GM12865 (cell line): ENCODE results near the gene CPVL.

Experiments
- DNase-seq: peaks from one replicate; pipeline ENCODE4 v3.0.0; 2010; ENCODE audit warnings: low read depth
- H3K4me3 ChIP-seq: 2 replicates; pipeline ENCODE4 v1.5.1; 2011; ENCODE audit warnings: mild to moderate bottlenecking, low read depth, low read length, control low read depth
- CTCF ChIP-seq: IDR thresholded peaks from 2 replicates; pipeline ENCODE4 v1.5.1; 2011; ENCODE audit warnings: low read length, control low read depth, low read depth, inconsistent platforms; ENCODE audit not compliant: insufficient read depth; ENCODE audit errors: missing control alignments

The CPVL gene

GRCh38 chr7:29139191-29139590, 7.1 kb downstream of the CPVL start:
- no peak for TF ChIP-seq CTCF
- DNase-seq = no peak
- no peak overlapping the region for H3K4me3 ChIP-seq

GRCh38 chr7:29138588-29138987, 7.7 kb downstream of the CPVL start:
- no peak for DNase-seq
- H3K4me3 ChIP-seq = no peak overlapping the region
- no peak for TF ChIP-seq CTCF

- H3K4me3 ChIP-seq = no peak overlapping the region
- no peak for TF ChIP-seq CTCF
- peak; percentile 11 for DNase-seq
Observed at GRCh38 chr7:29135846-29136245, 10.5 kb downstream of the CPVL start.

- H3K4me3 ChIP-seq = no peak overlapping the region
- no peak for TF ChIP-seq CTCF
- DNase-seq = no peak
Observed at GRCh38 chr7:29132980-29133379, 13.4 kb downstream of the CPVL start.

- no peak for DNase-seq
- TF ChIP-seq CTCF = no peak
- H3K4me3 ChIP-seq = no peak overlapping the region
Observed at GRCh38 chr7:29131678-29132077, 14.7 kb downstream of the CPVL start.

GRCh38 chr7:29130096-29130495, 16.2 kb downstream of the CPVL start:
- H3K4me3 ChIP-seq = no peak overlapping the region
- TF ChIP-seq CTCF = no peak
- DNase-seq = no peak

- no peak overlapping the region for H3K4me3 ChIP-seq
- DNase-seq = no peak
- TF ChIP-seq CTCF = no peak
Observed at GRCh38 chr7:29127527-29127926, 18.8 kb downstream of the CPVL start.
